Muscle layer of duodenum (tissue), 2 donors: ENCODE data around the gene ASMTL.
"Not testable (repeated sequence)": the region's sequence is repeated elsewhere in the genome, so short reads cannot be mapped to it uniquely, and the experiment has no call there.

Experiments used
- H3K27ac ChIP-seq: one replicate; pipeline ENCODE4 v1.7.0; 2013; ENCODE audit warnings: mild to moderate bottlenecking, low read length
- H3K27me3 ChIP-seq: one replicate; pipeline ENCODE4 v1.7.0; 2013; ENCODE audit warnings: low read depth, mild to moderate bottlenecking, control low read depth, low read length
- H3K36me3 ChIP-seq, 2 donors: one replicate each; pipeline ENCODE4 v1.7.0; 2013; ENCODE audit warnings: low read length in 2 of 2, control low read depth in 1 of 2, mild to moderate bottlenecking in 1 of 2; ENCODE audit not compliant: insufficient read depth in 2 of 2, control insufficient read depth in 1 of 2
- H3K4me1 ChIP-seq, 2 donors: one replicate each; pipeline ENCODE4 v1.7.0; 2013; ENCODE audit warnings: low read length in 2 of 2, mild to moderate bottlenecking in 2 of 2, control low read depth in 1 of 2, moderate library complexity in 1 of 2; ENCODE audit not compliant: insufficient read depth in 2 of 2, control insufficient read depth in 1 of 2
- H3K4me3 ChIP-seq, 2 donors: one replicate each; pipeline ENCODE4 v1.7.0; 2013; ENCODE audit warnings: low read length in 2 of 2, low read depth in 1 of 2, mild to moderate bottlenecking in 1 of 2
- H3K9me3 ChIP-seq, 2 donors: one replicate each; pipeline ENCODE4 v1.7.0; 2013; ENCODE audit warnings: low read length in 2 of 2, control low read depth in 1 of 2, mild to moderate bottlenecking in 1 of 2; ENCODE audit not compliant: control insufficient read depth in 1 of 2
- donor health status: healthy.

ASMTL gene

DNA sequence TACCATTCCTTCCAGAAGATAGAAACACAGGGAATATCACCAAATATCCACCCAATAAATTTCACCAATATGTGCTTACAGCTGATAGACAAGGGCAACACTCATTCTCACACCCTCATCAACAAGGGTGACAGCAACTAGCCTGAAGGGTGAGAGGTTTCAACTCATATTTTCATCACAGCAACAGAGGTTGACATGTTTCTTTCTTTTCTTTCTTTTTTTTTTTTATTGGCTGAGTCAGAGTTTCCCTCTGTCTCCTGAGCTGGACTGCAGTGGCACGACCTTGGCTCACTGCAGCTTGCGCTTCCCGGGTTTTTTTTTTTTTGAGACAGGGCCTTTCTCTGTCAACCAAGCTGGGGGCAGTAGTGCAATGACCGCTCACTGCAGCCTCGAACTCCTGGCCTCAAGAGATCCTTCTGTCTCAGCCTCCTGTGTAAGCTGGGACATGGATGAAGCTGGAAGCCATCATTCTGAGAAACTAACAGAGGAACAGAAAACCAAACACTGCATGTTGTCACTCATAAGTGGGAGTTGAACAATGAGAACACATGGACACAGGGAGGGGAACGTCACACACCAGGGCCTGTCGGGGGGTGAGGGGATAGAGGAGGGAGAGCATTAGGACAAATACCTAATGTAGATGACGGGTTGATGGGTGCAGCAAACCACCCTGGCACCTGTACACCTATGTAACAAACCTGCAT is 27.5 kb upstream of the ASMTL start:
- Histone ChIP-seq H3K4me1 (peaks cover 0 to 4% of the 10 kb centered on the region in 2 donors), H3K4me3 (no peak overlapping the region), H3K27me3 (no peaks in the 10 kb centered on the region), H3K36me3 (no peaks in the 10 kb centered on the region), H3K9me3 (peaks cover 0 to 5% of the 10 kb centered on the region in 2 donors), H3K27ac (no peak overlapping the region)

DNA sequence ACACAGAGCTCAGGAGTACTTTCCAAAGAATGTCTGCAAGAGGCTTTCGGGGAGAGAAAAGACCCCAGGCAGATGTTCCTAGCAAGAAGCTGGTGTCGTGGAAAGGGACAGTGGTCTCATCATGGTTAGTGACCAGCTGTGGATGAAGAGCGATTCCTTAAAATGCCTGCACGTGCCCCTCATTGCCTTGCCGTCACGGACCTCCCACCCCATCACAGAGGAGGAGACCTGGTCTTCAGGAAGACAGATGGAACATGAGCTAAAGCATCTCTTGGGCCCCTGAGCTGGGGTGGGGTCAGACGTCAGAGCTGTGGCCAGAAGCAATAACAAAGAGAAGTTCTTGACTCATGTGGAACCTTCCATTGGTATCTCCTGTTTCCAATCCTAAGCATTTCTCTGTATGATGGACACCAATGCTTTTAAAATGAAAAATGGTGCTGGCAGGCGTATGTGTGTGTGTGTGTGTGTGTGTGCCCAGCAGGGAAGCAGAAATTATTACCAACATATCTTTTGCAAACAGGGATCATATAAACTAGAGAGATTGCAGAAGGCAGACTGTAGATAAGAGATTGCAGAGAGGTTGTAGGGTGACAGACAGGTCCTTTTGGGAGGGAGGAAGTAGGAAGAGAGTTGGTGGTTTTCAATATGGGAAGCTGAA is 25.2 kb upstream of the ASMTL start:
- peaks cover 0 to 4% of the 10 kb centered on the region in 2 donors for H3K4me1 ChIP-seq
- no peak overlapping the region for H3K4me3 ChIP-seq
- H3K27me3 ChIP-seq = no peaks in the 10 kb centered on the region
- H3K36me3 ChIP-seq = no peaks in the 10 kb centered on the region
- peaks cover 0 to 5% of the 10 kb centered on the region in 2 donors for H3K9me3 ChIP-seq
- H3K27ac ChIP-seq = no peak overlapping the region

DNA sequence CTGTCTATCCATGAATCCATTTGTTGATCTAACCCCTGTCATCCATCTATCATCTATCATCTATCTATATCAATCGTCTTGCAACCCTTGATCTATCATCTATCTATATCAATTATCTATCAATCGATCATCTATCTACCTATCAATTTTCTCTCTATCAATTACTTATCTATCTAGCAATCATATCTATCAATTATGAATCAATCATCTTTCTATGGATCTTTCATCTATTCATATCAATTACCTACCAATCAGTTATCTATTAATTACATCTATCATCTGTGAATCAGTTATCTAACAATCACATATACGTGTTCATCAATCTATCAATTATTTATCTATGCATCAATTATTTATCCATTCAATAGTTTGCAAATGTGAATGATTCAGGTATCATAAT is 24.5 kb upstream of the ASMTL start:
- no peak overlapping the region for H3K4me3 ChIP-seq
- H3K27me3 ChIP-seq = no peaks in the 10 kb centered on the region
- H3K4me1 ChIP-seq = peaks cover 0 to 4% of the 10 kb centered on the region in 2 donors
- H3K27ac ChIP-seq = no peak overlapping the region
- H3K36me3 ChIP-seq = no peaks in the 10 kb centered on the region
- H3K9me3 ChIP-seq = peaks cover 0 to 5% of the 10 kb centered on the region in 2 donors

DNA sequence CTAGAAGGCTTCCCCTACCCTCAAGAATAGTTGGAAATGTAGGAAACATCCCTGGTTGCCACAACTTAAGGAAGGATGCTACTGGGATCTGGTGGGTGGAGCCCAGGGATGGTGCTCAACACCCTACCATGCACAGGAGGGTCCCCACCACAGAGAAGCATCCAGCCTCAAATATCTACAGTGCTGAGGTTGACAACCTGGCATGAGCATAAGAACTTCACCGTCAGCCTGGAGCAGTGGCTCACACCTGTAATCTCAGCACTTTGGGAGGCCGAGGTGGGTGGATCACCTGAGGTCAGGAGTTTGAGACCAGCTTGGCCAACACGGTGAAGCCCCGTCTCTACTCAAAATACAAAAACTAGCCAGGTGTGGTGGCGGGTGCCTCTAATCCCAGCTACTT is 24.0 kb upstream of the ASMTL start:
- H3K27ac ChIP-seq = no peak overlapping the region
- H3K4me3 ChIP-seq = no peak overlapping the region
- H3K36me3 ChIP-seq = no peaks in the 10 kb centered on the region
- H3K9me3 ChIP-seq = peaks cover 0 to 5% of the 10 kb centered on the region in 2 donors
- no peaks in the 10 kb centered on the region for H3K27me3 ChIP-seq
- peaks cover 0 to 3% of the 10 kb centered on the region in 2 donors for H3K4me1 ChIP-seq

DNA sequence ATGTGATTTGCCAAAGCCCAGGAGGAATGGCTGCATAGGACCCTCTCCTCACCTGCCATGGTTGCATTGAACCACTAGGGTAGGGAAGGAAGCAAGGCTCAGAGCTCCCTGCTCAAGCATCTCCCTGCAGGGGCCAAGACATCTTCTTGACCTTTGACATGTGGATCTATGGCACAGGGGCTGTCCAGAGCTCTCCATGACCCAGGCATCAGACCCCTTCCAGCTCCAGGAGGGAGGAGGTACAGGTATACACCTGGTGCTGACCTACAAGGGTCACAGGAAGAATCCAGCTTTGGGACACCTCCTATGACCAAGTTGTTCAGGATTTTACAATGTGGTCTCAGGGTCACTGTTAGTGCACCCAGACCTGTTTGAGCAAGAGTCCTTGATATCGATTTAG is 23.2 kb upstream of the ASMTL start:
- no peaks in the 10 kb centered on the region for H3K27me3 ChIP-seq
- peaks cover 0 to 5% of the 10 kb centered on the region in 2 donors for H3K9me3 ChIP-seq
- no peaks in the 10 kb centered on the region for H3K36me3 ChIP-seq
- no peak overlapping the region for H3K4me3 ChIP-seq
- no peaks in the 10 kb centered on the region for H3K4me1 ChIP-seq
- no peak overlapping the region for H3K27ac ChIP-seq

DNA sequence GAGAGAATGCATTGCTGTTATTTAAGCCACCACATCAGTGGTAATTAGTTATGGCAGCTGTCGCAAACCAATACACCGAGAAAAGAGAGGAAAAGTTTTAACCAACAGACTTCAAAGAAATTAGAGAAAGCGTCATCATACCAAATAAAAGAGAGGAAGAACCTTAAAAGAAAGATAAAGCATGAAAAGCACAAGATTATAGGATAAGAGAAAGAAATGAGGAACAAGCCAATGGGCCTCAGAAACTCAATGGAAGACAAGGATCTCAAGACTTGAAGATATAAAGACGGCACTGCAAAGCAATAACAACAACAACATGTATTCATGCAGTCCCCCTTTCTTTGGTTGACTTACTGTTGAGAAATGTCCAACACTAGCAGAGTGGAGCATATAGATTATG is 22.8 kb upstream of the ASMTL start:
- Histone ChIP-seq H3K9me3 (peaks cover 0 to 5% of the 10 kb centered on the region in 2 donors), H3K27ac (no peak overlapping the region)

DNA sequence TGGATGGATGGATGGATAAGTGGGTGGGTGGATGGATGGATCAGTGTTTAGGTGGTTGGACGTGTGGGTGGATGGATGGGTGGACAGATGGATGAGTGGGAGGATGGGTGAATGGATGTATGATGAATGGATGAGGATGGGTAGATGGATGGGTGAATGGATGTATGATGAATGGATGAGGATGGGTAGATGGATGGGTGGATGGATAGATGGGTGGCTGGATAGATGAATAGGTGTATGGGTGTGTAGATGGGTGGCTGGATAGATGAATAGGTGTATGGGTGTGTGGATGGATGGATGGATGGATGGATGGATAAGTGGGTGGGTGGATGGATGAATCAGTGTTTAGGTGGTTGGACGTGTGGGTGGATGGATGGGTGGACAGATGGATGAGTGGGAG is 21.9 kb upstream of the ASMTL start:
- H3K4me3 ChIP-seq, H3K36me3 ChIP-seq, H3K9me3 ChIP-seq, H3K4me1 ChIP-seq, H3K27me3 ChIP-seq, H3K27ac ChIP-seq: not testable (repeated sequence)

More for the DNA sequence above, 22.8 kb upstream of the ASMTL start:
- no peaks in the 10 kb centered on the region for H3K36me3 ChIP-seq
- no peak overlapping the region for H3K4me3 ChIP-seq
- no peaks in the 10 kb centered on the region for H3K4me1 ChIP-seq
- no peaks in the 10 kb centered on the region for H3K27me3 ChIP-seq

DNA sequence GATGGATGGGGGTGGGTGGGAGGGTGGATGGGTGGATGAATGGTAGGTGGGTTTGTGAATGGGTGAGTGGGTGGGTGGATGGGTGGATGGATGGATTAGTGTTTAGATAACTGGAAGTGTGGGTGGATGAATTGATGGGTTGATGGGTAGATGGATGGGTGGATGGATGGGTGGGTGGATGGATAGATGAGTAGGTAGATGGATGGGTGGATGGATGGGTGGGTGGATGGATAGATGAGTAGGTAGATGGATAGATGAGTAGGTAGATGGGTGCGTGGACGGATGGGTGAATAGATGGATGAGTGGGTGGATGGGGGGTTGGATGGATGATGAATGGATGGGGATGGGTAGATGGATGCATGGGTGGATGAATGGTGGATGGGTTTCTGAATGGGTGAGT is 20.3 kb upstream of the ASMTL start:
- Histone ChIP-seq H3K36me3 (no peaks in the 10 kb centered on the region), H3K4me1 (no peaks in the 10 kb centered on the region), H3K27ac (no peak overlapping the region), H3K4me3 (no peak overlapping the region), H3K9me3 (no peaks in the 10 kb centered on the region), H3K27me3 (no peaks in the 10 kb centered on the region)

DNA sequence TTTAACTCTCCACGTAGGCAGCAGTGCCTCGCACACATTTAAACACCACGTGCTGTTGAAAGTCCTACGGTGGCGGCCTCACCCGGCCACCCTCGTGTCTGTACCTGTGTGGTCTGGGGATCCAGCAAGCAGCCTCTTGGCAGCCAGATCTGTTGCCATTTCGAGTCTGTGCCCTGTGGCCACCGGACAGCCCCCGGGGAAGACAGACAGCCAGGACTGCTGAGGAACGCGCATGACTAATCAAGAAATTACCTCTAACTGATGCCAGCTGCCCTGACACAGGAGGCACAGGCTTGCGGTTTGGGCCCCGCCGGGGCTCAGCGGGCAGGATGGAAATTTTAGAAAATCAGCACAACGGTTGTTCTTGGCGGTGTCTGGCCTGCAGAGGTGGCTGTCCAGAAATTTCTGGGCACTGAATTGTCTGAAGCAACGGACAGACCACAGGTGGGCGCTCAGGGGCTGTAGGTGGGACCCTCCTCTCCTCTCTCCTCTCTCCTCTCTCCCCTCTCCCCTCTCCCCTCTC is 15.6 kb upstream of the ASMTL start:
- H3K4me3 ChIP-seq = no peak overlapping the region

DNA sequence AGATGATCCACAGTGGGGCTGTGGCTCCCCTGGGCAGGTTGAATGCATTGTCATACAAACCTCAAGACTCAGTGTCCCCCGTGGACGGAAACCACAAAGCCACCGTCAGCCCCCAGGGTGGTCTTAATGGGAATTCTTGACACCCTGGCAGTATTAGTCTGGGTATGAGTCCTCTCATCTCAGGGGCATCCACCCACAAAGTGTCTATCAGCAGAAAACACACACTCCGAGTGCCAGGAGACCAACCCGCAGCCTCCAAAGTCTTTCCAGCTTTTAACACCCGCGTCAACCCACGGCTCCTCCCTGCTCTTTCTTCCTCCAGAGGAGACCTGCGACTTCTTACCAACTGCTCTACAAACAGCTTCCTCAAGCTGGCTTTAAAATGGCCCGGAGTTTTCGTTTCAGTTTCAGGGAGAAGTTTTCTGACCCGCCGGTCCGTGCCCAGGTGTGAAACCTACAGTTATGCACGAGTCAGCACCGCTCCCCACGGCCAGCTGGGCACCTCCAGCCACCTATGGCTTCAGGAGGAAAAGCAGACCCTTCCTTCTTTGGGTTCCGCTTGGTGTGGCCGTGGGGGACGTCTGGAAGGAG is 14.4 kb upstream of the ASMTL start:
- Histone ChIP-seq H3K27ac (no peak overlapping the region), H3K27me3 (no peaks in the 10 kb centered on the region), H3K4me1 (peaks cover 0 to 5% of the 10 kb centered on the region in 2 donors), H3K4me3 (peak overlapping the region in 1 of 2 donors; percentile 13), H3K9me3 (no peaks in the 10 kb centered on the region), H3K36me3 (no peaks in the 10 kb centered on the region)

More for the DNA sequence above, 15.6 kb upstream of the ASMTL start:
- Histone ChIP-seq H3K27ac (no peak overlapping the region), H3K36me3 (no peaks in the 10 kb centered on the region), H3K9me3 (no peaks in the 10 kb centered on the region), H3K4me1 (no peaks in the 10 kb centered on the region), H3K27me3 (no peaks in the 10 kb centered on the region)

DNA sequence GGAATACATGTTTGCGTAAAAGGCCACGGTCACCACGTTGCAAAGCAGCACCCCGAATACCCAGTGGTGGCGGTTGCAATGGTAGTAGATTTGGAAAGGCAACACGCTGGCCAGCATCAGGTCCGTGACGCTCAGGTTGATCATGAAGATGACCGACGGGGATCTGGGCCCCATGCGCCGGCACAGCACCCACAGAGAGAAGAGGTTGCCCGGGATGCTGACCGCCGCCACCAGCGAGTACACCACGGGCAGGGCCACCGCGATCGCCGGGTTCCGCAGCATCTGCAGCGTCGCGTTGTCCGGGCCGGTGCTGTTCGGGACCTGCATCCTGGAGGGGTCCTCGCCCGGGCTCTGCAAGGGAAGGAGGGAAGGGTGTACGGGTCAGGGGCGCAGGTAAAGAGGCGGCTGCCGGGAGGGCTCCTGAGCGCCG is 13.5 kb upstream of the ASMTL start:
- Histone ChIP-seq H3K27me3 (no peaks in the 10 kb centered on the region), H3K4me1 (peaks cover 0 to 5% of the 10 kb centered on the region in 2 donors)

More for the DNA sequence above, 13.5 kb upstream of the ASMTL start:
- Histone ChIP-seq H3K36me3 (no peaks in the 10 kb centered on the region), H3K4me3 (no peak overlapping the region), H3K9me3 (no peaks in the 10 kb centered on the region), H3K27ac (no peak overlapping the region)
